Measurements from ENCODE around the gene SMARCC1. TPM values are rescaled to one million over a fixed set of nuclear protein-coding genes. Genes with fewer than 3 reads are reported as not detected.
"Not testable (repeated sequence)": the region's sequence is repeated elsewhere in the genome, so short reads cannot be mapped to it uniquely, and the experiment has no call there.

The SMARCC1 gene
- 54.0 and 63.1 TPM in 2 replicates for total RNA-seq

DNA sequence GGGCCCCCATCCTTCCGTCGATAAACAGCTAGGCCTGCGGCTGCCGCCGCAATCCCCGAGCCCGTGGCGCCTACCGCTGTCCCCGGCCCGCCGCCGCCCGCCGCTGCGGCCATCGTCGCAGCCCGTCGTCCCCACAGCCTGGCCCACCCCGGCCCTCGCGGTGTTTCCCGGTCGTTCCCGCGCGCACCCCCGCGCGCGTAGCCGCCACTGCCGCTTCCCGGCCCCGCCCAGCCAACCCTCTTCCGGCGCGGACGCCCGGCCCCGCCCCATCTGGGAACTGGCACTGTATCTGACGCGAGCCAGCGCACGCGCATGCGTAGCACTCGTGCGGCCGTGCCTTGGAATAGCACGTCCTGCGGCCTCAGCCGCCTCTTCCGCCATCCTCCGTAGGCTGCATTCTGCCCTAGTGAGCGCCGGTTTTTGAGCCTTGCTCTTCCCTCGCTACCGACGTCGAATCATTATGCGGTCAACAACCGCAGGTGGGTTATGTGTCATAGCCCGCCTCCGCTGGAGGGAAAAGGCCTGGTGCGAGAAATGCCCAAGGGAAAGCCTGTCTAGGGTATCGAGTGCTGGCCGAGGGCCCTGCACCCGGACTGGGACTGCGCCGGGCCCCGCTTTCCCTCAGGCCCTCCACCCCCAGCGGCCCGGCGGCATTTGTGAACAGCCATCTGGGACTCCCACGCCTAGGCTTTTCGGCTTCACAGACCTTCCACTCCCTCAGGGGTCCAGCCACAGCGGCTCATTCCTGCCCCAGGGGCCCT is at the start of gene SMARCC1:
Gene SMARCC1 (minus strand): TSS at position 209 of the 761 bp plus-strand sequence. CDS start 96 bp downstream, at position 113.
- DNase-seq (ENCODE audit: extremely low read depth, low read depth, low spot score): peak; percentile 58

DNA sequence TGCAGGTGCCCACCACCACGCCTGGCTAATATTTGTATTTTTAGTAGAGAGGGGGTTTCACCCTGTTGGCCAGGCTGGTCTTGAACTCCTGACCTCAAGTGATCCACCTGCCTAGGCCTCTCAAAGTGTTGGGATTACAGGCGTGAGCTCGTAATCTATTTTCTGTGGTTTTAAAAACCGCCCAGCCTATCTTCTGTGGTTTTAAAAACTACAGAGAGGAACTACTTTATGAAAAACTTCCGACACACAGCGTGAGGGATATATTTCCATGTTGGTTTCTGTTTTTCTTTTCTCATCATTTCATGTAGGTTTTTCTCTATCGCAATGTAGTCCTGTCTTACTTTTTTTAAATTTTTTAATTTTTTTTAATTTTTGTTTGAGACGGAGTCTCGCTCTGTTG is 47.8 kb upstream of the SMARCC1 start:
- not testable (repeated sequence) for DNase-seq (ENCODE audit: extremely low read depth, low read depth, low spot score)

DNA sequence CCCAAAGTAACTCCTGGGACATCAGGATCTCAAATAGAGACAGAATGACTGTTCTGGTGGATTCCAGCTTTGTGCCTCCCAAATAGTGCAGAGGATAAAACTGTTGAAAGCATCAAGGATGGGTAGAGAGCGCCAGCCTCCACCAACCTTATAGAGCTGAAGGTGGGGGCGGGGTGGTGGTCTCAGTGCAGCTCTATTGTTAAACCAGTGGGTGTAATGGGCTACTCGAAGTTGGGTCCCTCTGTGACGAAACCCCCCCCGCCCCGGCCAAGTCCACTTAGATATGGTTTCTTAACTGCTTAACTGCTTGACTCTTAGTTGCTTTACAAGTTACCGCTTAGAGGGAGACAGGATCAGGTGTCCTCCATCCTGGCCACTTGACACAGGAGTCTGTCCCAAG is 43.9 kb upstream of the SMARCC1 start:
- no peak for DNase-seq (ENCODE audit: extremely low read depth, low read depth, low spot score)

DNA sequence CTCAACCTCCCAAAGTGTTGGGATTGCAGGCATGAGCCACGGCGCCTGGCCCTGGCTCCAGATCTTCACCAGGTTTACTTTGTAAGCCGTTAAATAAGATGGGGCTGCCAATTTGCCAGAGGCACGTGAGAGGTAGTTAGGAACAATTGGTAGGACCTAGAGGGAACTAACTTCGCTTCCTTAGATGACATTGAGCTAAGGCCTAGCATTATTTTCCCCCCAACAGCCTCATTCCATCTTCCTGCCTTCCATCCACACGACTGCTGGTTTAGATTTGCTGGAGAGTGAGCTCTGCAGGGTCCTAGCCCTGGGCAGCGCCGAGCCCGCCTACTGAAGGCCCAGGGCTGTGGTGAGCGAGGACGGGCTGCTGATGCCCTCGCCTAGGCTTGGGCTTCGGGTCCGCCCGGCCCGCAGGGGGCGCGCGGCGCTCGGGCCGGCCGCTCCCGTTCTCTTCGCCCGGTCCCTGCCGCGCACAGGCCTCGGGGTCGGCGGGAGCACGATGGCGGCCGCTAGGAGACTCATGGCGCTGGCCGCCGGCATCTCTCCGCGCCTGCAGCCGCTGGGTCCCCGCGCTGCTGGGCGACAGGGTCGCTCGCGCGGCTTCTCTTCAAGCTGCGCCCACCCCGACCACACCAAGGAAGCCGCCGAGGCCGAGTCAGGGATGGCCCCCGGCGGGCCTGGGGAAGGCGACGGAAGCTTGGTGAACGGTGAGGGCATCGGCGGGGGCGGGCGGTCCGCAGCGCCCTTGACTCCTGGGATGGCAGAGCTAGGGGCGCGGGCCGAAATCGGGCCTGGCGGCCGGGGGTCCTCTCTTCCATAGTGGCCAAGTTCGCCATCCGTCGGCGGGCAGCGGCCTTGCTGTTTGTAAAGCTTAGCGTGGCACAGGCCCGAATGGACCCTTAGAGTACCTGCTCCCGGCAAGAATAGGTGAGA is 43.1 kb upstream of the SMARCC1 start:
- no peak for DNase-seq (ENCODE audit: extremely low read depth, low read depth, low spot score)

- no peak for DNase-seq (ENCODE audit: extremely low read depth, low read depth, low spot score)
Measured at GRCh38 chr3:47817609-47818008, 35.9 kb upstream of the SMARCC1 start.

GRCh38 chr3:47813551-47814177 is 32.0 kb upstream of the SMARCC1 start:
- no peak for DNase-seq (ENCODE audit: extremely low read depth, low read depth, low spot score)

DNA sequence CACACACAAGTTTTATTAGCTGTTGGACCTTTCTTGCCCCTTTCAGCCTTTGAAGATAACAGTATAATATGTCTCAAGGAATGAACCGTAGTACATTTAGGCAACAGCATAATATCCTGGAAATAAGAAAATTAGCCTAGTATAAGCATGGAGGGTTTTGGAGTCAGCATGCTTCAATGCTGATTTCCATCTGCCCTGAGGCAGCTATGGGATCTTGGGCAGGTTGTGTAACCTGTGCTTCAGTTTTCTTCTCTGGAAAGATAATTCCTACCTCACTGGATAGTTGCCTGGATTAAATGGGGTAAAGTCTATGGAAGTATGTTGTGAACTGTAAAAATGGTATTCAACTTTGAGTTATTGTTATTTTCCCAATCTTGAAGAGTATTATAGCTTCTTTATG is 22.9 kb upstream of the SMARCC1 start:
- DNase-seq (ENCODE audit: extremely low read depth, low read depth, low spot score): no peak

DNA sequence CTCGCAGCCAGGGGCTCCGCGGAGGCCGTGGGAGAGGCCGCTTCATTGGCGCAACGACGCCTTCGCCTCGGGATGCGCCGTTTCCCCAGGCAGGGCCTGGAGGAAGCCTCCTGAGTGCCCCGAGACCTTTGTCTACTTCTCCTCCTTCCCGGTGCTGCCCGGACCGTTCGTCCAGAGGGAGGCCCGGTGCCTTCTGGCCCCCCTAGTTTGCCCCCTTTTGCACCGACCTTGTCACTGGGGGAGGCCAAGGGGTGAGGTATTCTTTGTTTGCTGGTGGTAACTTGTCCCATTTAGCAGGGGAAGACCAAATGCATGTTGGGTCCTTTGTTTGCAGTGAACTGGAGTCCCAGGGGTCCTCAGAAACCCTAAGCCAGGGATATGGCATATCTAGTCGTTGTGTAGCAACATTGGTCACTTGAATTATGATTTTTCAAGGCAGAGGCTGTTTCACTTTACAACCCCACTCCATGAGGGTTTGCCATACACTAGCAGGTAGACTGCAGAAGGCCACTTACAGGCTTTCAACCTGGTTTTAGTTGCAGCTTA is 21.9 kb upstream of the SMARCC1 start:
- no peak for DNase-seq (ENCODE audit: extremely low read depth, low read depth, low spot score)

DNA sequence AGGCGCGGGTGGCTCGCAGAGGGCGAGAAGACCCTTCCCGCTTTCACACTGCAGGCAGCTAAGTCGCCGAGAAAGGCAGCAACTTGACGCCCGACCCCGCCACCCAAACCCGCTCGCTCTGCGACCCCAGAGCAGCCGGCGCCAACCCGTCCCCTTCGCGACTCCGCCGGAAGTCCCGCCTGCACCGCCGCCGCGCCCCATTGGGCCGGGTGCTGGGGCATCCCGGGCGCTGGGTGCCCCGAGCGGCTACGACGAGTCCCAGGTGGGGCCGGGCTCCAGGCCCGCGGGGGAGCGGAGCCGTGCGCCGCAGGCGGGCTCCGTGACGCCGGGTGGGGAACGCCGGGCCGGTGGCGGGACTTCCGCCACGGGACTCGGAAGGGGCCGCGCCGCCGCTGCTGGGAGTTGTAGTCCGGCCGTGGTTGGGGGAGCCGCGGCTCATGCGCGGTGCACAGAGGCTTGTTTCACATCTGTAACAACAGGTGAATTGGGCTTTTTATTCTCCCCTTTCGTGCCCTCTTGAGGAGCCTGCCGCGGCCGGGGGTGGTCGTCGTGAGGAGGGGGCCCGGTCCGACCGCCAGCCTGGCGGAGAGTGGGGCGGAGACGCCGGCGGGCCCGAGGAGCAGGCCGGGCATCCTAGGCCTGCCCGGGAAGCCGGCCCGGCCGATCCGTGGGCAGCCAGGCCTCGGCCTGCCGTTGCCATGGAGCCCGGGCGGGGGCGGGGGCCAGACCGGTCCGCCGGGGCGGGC is 21.2 kb upstream of the SMARCC1 start, which contains the start of gene DHX30:
Gene DHX30 (plus strand): TSS at position 405 of the 746 bp plus-strand sequence. CDS start 7,546 bp downstream, outside the sequence.
- DNase-seq (ENCODE audit: extremely low read depth, low read depth, low spot score): no peak

GRCh38 chr3:47799733-47800132 is 18.0 kb upstream of the SMARCC1 start:
- no peak for DNase-seq (ENCODE audit: extremely low read depth, low read depth, low spot score)

GRCh38 chr3:47794544-47794943 is 12.9 kb upstream of the SMARCC1 start:
- DNase-seq (ENCODE audit: extremely low read depth, low read depth, low spot score): no peak

GRCh38 chr3:47792699-47793098 is 11.0 kb upstream of the SMARCC1 start:
- DNase-seq (ENCODE audit: extremely low read depth, low read depth, low spot score): no peak

GRCh38 chr3:47791193-47791855 is 9.6 kb upstream of the SMARCC1 start:
- DNase-seq (ENCODE audit: extremely low read depth, low read depth, low spot score): no peak

GRCh38 chr3:47783673-47784072 is 2.0 kb upstream of the SMARCC1 start:
- DNase-seq (ENCODE audit: extremely low read depth, low read depth, low spot score): no peak

GRCh38 chr3:47782446-47783308 is 984 bp upstream of the SMARCC1 start:
- DNase-seq (ENCODE audit: extremely low read depth, low read depth, low spot score): no peak

DNA sequence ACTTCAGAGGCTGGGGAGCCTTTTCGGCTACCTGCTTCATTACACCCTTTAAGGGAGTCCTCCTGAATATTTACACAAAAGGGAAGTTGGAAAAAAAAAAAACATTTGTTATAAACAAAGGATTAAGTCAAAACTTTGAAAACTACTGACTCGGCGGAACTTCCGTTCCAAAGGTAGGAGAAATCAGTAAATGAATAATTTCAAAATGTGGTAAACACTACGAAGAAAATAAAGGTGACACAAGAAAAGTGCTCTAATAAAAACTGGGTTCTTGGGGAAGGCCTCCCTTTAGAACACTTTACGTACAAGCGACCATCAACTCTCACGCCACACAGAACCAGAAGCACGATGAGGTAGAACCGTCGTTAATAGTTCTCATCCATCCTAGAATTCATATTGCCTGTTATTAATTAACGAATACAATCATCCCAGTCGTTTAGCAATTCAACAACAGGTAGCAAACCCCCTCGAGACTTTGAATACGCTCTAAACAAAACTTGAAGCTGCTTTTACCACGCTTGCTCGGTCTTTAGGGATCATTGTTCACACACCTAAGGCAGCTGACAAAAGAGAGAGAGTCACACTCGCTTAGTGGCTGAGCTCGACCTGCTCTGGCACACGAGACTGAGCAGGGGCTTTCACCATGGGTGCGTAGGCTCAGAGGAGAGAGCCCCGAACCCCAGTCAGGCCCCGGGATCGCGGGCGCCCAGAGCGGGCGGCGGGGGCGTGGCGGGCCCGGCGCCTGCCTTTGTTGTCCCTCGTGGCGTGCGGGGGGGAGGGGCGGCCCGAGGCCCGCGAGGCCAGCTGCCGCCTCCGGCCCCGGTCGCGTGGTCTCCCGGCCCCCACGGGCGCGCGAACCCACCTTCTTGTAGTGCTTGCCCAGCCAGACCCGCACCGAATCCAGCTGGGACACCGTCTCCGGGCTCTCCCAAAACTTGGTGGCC is 680 bp downstream of the SMARCC1 start:
- no peak for DNase-seq (ENCODE audit: extremely low read depth, low read depth, low spot score)

DNA sequence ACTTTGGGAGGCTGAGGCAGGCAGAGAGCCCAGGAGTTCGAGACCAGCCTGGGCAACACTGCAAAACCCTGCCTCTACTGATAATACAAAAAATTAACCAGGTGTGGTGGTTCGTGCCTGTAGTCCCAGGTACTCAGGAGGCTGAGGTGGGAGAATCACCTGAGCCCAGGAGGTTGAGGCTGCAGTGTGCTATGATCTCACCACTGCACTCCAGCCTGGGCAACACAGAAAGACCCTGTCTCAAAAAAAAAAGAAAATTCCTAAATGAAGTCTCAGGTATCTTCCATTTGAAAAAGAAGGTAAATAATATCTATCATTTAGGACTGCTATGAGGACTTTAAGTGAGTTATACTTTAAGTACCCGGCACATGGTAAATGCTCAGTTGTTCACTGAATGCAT is 2.9 kb downstream of the SMARCC1 start:
- no peak for DNase-seq (ENCODE audit: extremely low read depth, low read depth, low spot score)

DNA sequence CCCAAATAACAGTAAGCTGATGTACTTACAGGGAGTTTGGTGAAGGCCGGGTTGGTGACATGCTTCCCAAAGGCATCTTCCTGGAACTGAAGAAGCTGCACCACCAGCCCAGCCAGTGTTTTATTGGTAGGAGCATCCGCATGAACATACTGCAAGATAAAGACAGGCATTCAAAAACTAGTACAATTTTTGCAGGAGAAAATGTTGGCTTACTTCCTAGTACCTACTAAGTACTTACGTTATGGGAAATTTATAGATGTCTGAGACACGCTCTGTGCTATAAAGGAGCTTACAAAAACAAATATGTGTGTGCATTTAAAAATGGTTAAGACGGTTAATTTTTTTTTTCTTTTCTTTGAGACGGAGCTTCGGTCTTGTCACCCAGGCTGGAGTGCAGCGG is 8.9 kb downstream of the SMARCC1 start:
- no peak for DNase-seq (ENCODE audit: extremely low read depth, low read depth, low spot score)

All from glomerular endothelial cell (primary cell).